H1 (cell line): ENCODE results near the gene EMX2. TPM values are rescaled to one million over a fixed set of nuclear protein-coding genes. Genes with fewer than 3 reads are reported as not detected.
A peak's percentile ranks its signal among the peaks of the same experiment; 100 is the strongest.

Experiments
- CTCF ChIA-PET: fragments of 300-600 bp; sonication (Branson Sonifier 250); formaldehyde crosslinking; loops from one replicate; lab custom pipeline; 2021; ENCODE audit not compliant: partially characterized antibody; lab: Charles Lee
- POLR2A ChIA-PET: fragments of 300-600 bp; sonication (Branson Sonifier 250); formaldehyde crosslinking; loops from one replicate; lab custom pipeline; 2021; ENCODE audit warnings: inconsistent platforms; ENCODE audit not compliant: partially characterized antibody; lab: Charles Lee
- DNase-seq, 2 experiments: peaks; one replicate each; pipeline versions ENCODE4 v3.0.0 to v3.0.0-alpha.2; 2010 to 2022; ENCODE audit warnings: low spot score in 2 of 2, low read depth in 1 of 2, mixed read lengths in 1 of 2
- FAIRE-seq: peaks from 2 replicates; lab custom pipeline; 2011; peaks lifted over from hg19 to GRCh38; lab: Jason Lieb, UNC
- H2AFZ ChIP-seq: 2 replicates; pipeline ENCODE4 v1.8.1; 2012; ENCODE audit warnings: low read length, inconsistent platforms
- H2AK5ac ChIP-seq: 2 replicates; pipeline ENCODE4 v1.6.1; 2013; ENCODE audit warnings: low read depth, low read length
- H2BK120ac ChIP-seq: replicated peaks from 2 replicates; pipeline ENCODE3; 2013; ENCODE audit warnings: low read depth, low read length, inconsistent platforms
- H2BK12ac ChIP-seq: 2 replicates; pipeline ENCODE4 v1.6.1; 2013; ENCODE audit warnings: low read depth, low read length
- H2BK15ac ChIP-seq: 2 replicates; pipeline ENCODE4 v1.6.1; 2013; ENCODE audit warnings: low read length
- H2BK20ac ChIP-seq: 2 replicates; pipeline ENCODE4 v1.6.1; 2013; ENCODE audit warnings: low read length
- H2BK5ac ChIP-seq: 2 replicates; pipeline ENCODE4 v1.6.1; 2013; ENCODE audit warnings: low read depth, low read length
- H3K14ac ChIP-seq: 2 replicates; pipeline ENCODE4 v1.6.1; 2013; ENCODE audit warnings: inconsistent platforms; ENCODE audit not compliant: insufficient read length
- H3K18ac ChIP-seq: 2 replicates; pipeline ENCODE4 v1.6.1; 2013; ENCODE audit warnings: low read length; ENCODE audit errors: extremely low read depth
- H3K23ac ChIP-seq: 2 replicates; pipeline ENCODE4 v1.6.1; 2013; ENCODE audit warnings: inconsistent platforms; ENCODE audit not compliant: insufficient read length
- H3K23me2 ChIP-seq: 2 replicates; pipeline ENCODE4 v1.6.1; 2013; ENCODE audit warnings: low read depth, low read length
- H3K27ac ChIP-seq: 2 replicates; pipeline ENCODE4 v1.6.1; 2011; ENCODE audit warnings: low read depth, low read length, inconsistent platforms
- H3K27me3 ChIP-seq, 4 experiments: replicated peaks in 1 of 4; 1 replicate in 1 of 4; 2 replicates in 3 of 4; pipeline versions ENCODE4 v1.6.1 to v1.8.1; 2011 to 2013; ENCODE audit warnings: low read length in 3 of 4, mild to moderate bottlenecking in 3 of 4, inconsistent platforms in 2 of 4, mixed read lengths in 2 of 4, moderate library complexity in 1 of 4; ENCODE audit not compliant: control insufficient read depth in 3 of 4, insufficient read depth in 3 of 4; ENCODE audit errors: extremely low read depth in 1 of 4
- H3K36me3 ChIP-seq, 4 experiments: 2 replicates each; pipeline versions ENCODE4 v1.6.1 to v1.8.1; 2011 to 2013; ENCODE audit warnings: mild to moderate bottlenecking in 4 of 4, low read length in 3 of 4, moderate library complexity in 2 of 4, control low read depth in 1 of 4, inconsistent platforms in 1 of 4; ENCODE audit not compliant: insufficient read depth in 4 of 4, control insufficient read depth in 2 of 4
- H3K4ac ChIP-seq: replicated peaks from 2 replicates; pipeline ENCODE3; 2013; ENCODE audit warnings: low read length, low read depth, mixed read lengths, inconsistent platforms; ENCODE audit not compliant: insufficient read length
- H3K4me1 ChIP-seq, 4 experiments: replicated peaks in 1 of 4; 1 replicate in 1 of 4; 2 replicates in 3 of 4; pipeline versions ENCODE4 v1.6.1 to v1.8.1; 2011 to 2013; ENCODE audit warnings: low read length in 3 of 4, inconsistent platforms in 2 of 4, mixed read lengths in 1 of 4; ENCODE audit not compliant: insufficient read depth in 4 of 4, control insufficient read depth in 3 of 4
- H3K4me2 ChIP-seq, 2 experiments: 2 replicates each; pipeline versions ENCODE4 v1.6.1 to v1.8.1; 2011 to 2013; ENCODE audit warnings: low read depth in 2 of 2, low read length in 2 of 2, control low read depth in 1 of 2, inconsistent platforms in 1 of 2, mild to moderate bottlenecking in 1 of 2; ENCODE audit not compliant: insufficient read depth in 1 of 2
- H3K4me3 ChIP-seq, 4 experiments: fragments of 200-600, 300-600 bp in 1 of 4; sonication (generic), shearing (Covaris generic), sonication (Bioruptor Twin) in 1 of 4; 2 replicates each; pipeline versions ENCODE4 v1.5.1 to v1.8.1; 2011 to 2016; ENCODE audit warnings: low read length in 4 of 4, low read depth in 3 of 4, control low read depth in 2 of 4, inconsistent platforms in 2 of 4, mild to moderate bottlenecking in 2 of 4, mixed read lengths in 1 of 4, moderate library complexity in 1 of 4; ENCODE audit not compliant: insufficient read depth in 2 of 4; ENCODE audit errors: extremely low read depth in 1 of 4
- H3K56ac ChIP-seq: replicated peaks from 2 replicates; pipeline ENCODE3; 2013; ENCODE audit warnings: low read depth, mild to moderate bottlenecking, mixed read lengths, low read length, inconsistent platforms; ENCODE audit not compliant: insufficient read length
- H3K79me1 ChIP-seq: 2 replicates; pipeline ENCODE4 v1.6.1; 2013; ENCODE audit warnings: low read depth, low read length, control low read depth
- H3K79me2 ChIP-seq, 2 experiments: 2 replicates each; pipeline versions ENCODE4 v1.6.1 to v1.8.1; 2012 to 2013; ENCODE audit warnings: low read length in 2 of 2, mild to moderate bottlenecking in 2 of 2, inconsistent platforms in 1 of 2; ENCODE audit not compliant: insufficient read depth in 2 of 2, control insufficient read depth in 1 of 2
- H3K9ac ChIP-seq, 4 experiments: replicated peaks in 1 of 4; 1 replicate in 1 of 4; 2 replicates in 3 of 4; pipeline versions ENCODE4 v1.6.1 to v1.8.1; 2011 to 2013; ENCODE audit warnings: low read depth in 3 of 4, low read length in 3 of 4, control low read depth in 2 of 4, mild to moderate bottlenecking in 2 of 4, moderate library complexity in 2 of 4, inconsistent platforms in 1 of 4; ENCODE audit errors: extremely low read depth in 1 of 4
- H3K9me3 ChIP-seq, 2 experiments: 2 replicates each; pipeline versions ENCODE4 v1.6.1 to v1.8.1; 2012 to 2013; ENCODE audit warnings: mild to moderate bottlenecking in 2 of 2, moderate library complexity in 2 of 2, control low read depth in 1 of 2, inconsistent platforms in 1 of 2, low read depth in 1 of 2, low read length in 1 of 2, mixed read lengths in 1 of 2; ENCODE audit not compliant: insufficient read depth in 2 of 2
- H4K20me1 ChIP-seq, 2 experiments: replicated peaks in 1 of 2; 2 replicates each; pipeline versions ENCODE3 to v1.8.1; 2011 to 2013; ENCODE audit warnings: inconsistent platforms in 2 of 2, low read length in 2 of 2, mild to moderate bottlenecking in 1 of 2; ENCODE audit not compliant: insufficient read depth in 2 of 2, control insufficient read depth in 1 of 2
- H4K5ac ChIP-seq: 2 replicates; pipeline ENCODE4 v1.6.1; 2013; ENCODE audit warnings: low read length, low read depth, mixed read lengths, inconsistent platforms; ENCODE audit not compliant: insufficient read length
- H4K8ac ChIP-seq: 2 replicates; pipeline ENCODE4 v1.8.0; 2013; ENCODE audit warnings: mild to moderate bottlenecking, moderate library complexity, low read length, inconsistent platforms; ENCODE audit not compliant: insufficient read depth; ENCODE audit errors: extremely low read depth
- H4K91ac ChIP-seq: replicated peaks from 2 replicates; pipeline ENCODE3; 2013; ENCODE audit warnings: low read length, mixed read lengths, inconsistent platforms; ENCODE audit not compliant: insufficient read length
- BACH1 ChIP-seq: IDR thresholded peaks from 2 replicates; pipeline ENCODE4 v1.6.1; 2012; ENCODE audit warnings: low read length, improper control_type of control experiment
- HDAC2 ChIP-seq, 2 experiments: fragments of 300-600 bp in 1 of 2; sonication (generic) in 1 of 2; IDR thresholded peaks; 2 replicates each; pipeline ENCODE4 v1.6.1; 2011 to 2012; ENCODE audit warnings: low read depth in 2 of 2, low read length in 2 of 2, mild to moderate bottlenecking in 2 of 2, moderate library complexity in 2 of 2, borderline replicate concordance in 1 of 2, inconsistent platforms in 1 of 2
- KDM4A ChIP-seq: IDR thresholded peaks from one replicate; pipeline ENCODE4 v1.7.1; 2012; ENCODE audit warnings: low read depth, mild to moderate bottlenecking, moderate library complexity, low read length, inconsistent platforms; ENCODE audit not compliant: severe bottlenecking
- RAD21 ChIP-seq, 2 experiments: IDR thresholded peaks in 1 of 2; conservative IDR thresholded peaks in 1 of 2; 2 replicates each; pipeline ENCODE4 v1.6.1; 2011; ENCODE audit warnings: low read depth in 2 of 2, low read length in 2 of 2, improper control_type of control experiment in 1 of 2, inconsistent platforms in 1 of 2, mild to moderate bottlenecking in 1 of 2, moderate library complexity in 1 of 2
- WGBS, 2 experiments: shearing (Covaris generic) in 1 of 2; methylation state at CpG; one replicate each; pipeline versions ENCODE4 v1.1.6 to v1.1.7; 2013 to 2015; ENCODE audit warnings: low lambda C conversion rate in 2 of 2, mixed read lengths in 2 of 2, inconsistent platforms in 1 of 2, low coverage in 1 of 2, missing lambda C conversion rate in 1 of 2; ENCODE audit not compliant: insufficient replicate concordance in 2 of 2, insufficient coverage in 1 of 2, insufficient read length in 1 of 2; ENCODE audit errors: extremely low coverage in 1 of 2, missing lambda C conversion rate in 1 of 2; 5-methylcytosine and 5-hydroxymethylcytosine counted together
- polyA plus RNA-seq, 7 experiments: library from polyadenylated mRNA; depleted of rRNA in 3 of 7; stranded (reverse) in 5 of 7; unstranded in 2 of 7; fragments of >200 nt in 5 of 7; fragments of 200-250 nt in 2 of 7; gene quantifications; 1 replicate in 5 of 7; 2 replicates in 1 of 7; 4 replicates in 1 of 7; pipeline versions ENCODE4 v1.2.1 to v1.2.3, GENCODE V29; 2011 to 2013; ENCODE audit warnings: missing spikeins in 2 of 7, mixed read lengths in 2 of 7
- total RNA-seq: library from RNA; stranded (reverse); fragmentation: NEBNext Ultra II Directional; extraction: Animal tissue kit (Norgen Biotek cat#: 25700); gene quantifications from 2 replicates; pipeline ENCODE4 v1.2.1, GENCODE V29; 2021
- TF ChIP-seq, protein P1 (sequence below), 3 experiments: IDR thresholded peaks; 1 replicate in 2 of 3; 2 replicates in 1 of 3; pipeline versions ENCODE4 v1.5.1 to v1.6.1; 2011; ENCODE audit warnings: low read length in 3 of 3, mild to moderate bottlenecking in 3 of 3, inconsistent platforms in 2 of 3, low read depth in 1 of 3, moderate library complexity in 1 of 3; ENCODE audit not compliant: insufficient read depth in 1 of 3; ENCODE audit errors: control extremely low read depth in 1 of 3

The EMX2 gene
- total and polyA plus RNA-seq, 2 of the 8 experiments (the other 6 are each of a cell fraction or from before 2014, with no cell fraction given) = not detected

DNA sequence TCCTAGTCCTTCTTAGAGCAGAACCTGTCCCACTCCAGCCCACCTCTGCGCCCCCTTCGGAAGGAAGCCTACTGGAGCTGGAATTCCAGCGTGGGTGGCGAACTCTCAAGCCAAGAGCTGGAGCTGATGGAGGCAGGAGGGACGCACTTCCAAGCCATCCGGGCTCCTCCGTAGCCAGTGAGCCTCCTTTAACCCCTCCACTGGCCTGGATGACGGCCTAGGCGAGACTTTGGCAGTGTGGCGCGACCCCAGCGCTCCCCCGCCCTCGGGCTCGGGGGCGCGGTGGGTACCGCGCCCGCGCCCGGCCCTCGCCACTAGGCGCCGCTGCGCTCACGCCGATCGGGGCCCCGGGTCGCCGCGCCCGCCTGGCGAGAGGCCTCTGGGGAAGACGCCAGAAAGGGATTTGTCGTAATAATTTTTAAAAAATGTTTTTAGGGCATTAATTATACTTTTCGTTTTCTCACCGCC is 5.1 kb upstream of the EMX2 start:
- H3K23ac ChIP-seq = no peak overlapping the region
- no peak overlapping the region for H4K91ac ChIP-seq
- H4K20me1 ChIP-seq = peaks cover 39 to 49% of the 10 kb centered on the region in 2 experiments
- ChIA-PET POLR2A (interaction anchor here (1.3 kb wide), 1 partner anchor 10 kb away, joined by 3 read pairs; no protein-coding TSS in a partner anchor), CTCF (interaction anchor here (0.7 to 7.6 kb wide), 40 partner anchors 10 to 887 kb away, joined by 3 to 84 read pairs (median 4); no protein-coding TSS in a partner anchor)
- H4K8ac ChIP-seq = no peak overlapping the region; the same call in 1 of the 2 replicates
- H3K36me3 ChIP-seq = peaks cover 0 to 14% (median 0%) of the 10 kb centered on the region in 4 experiments; a peak in 1 of 8 replicates
- H3K4me1 ChIP-seq = peaks cover 0 to 38% (median 17%) of the 10 kb centered on the region in 4 experiments; a peak in 6 of 7 replicates
- no peak overlapping the region for H2BK5ac ChIP-seq
- H3K23me2 ChIP-seq = peaks cover 2% of the 10 kb centered on the region; the same call in 1 of the 2 replicates
- peak overlapping the region; percentile 49 to 76 for H3K4me2 ChIP-seq
- no peak overlapping the region for H2BK15ac ChIP-seq
- no peak overlapping the region for H3K4ac ChIP-seq
- H3K79me1 ChIP-seq = no peaks in the 10 kb centered on the region
- H3K4me3 ChIP-seq = peak overlapping the region in 2 of 4 experiments; percentile 14 to 50; a peak in 2 of 8 replicates
- no peaks in the 10 kb centered on the region for H3K9me3 ChIP-seq
- no peak overlapping the region for H2AFZ ChIP-seq
- TF ChIP-seq RAD21 (IDR thresholded peaks at IDR 0.05 in 1 of 2, conservative IDR thresholded peaks at IDR 0.05 in 1 of 2; ENCODE audit: low read depth in 2 of 2, low read length in 2 of 2) (peak; percentile 63 to 89), KDM4A (no peak), BACH1 (peak; percentile 74), HDAC2 (IDR thresholded peaks at IDR 0.05; ENCODE audit: borderline replicate concordance in 1 of 2, low read depth in 2 of 2, low read length in 2 of 2) (peak in 1 of 2 experiments; percentile 78; a peak in 1 of 4 replicates)
- TF ChIP-seq, protein P1, sequence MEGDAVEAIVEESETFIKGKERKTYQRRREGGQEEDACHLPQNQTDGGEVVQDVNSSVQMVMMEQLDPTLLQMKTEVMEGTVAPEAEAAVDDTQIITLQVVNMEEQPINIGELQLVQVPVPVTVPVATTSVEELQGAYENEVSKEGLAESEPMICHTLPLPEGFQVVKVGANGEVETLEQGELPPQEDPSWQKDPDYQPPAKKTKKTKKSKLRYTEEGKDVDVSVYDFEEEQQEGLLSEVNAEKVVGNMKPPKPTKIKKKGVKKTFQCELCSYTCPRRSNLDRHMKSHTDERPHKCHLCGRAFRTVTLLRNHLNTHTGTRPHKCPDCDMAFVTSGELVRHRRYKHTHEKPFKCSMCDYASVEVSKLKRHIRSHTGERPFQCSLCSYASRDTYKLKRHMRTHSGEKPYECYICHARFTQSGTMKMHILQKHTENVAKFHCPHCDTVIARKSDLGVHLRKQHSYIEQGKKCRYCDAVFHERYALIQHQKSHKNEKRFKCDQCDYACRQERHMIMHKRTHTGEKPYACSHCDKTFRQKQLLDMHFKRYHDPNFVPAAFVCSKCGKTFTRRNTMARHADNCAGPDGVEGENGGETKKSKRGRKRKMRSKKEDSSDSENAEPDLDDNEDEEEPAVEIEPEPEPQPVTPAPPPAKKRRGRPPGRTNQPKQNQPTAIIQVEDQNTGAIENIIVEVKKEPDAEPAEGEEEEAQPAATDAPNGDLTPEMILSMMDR (IDR thresholded peaks at IDR 0.05; ENCODE audit: control extremely low read depth in 1 of 3, insufficient read depth in 1 of 3, low read depth in 1 of 3, low read length in 3 of 3) = peak; percentile 58 to 81 (median 69)
- peaks cover 96 to 100% (median 98%) of the 10 kb centered on the region in 4 experiments for H3K27me3 ChIP-seq
- H3K56ac ChIP-seq = no peak overlapping the region
- H3K9ac ChIP-seq = no peak overlapping the region
- FAIRE-seq (no peak), DNase-seq (no peak)
- 4% methylated on average over 35 of the region's 39 CpGs; no CpG with 5 or more reads in 1 of the 2 experiments for WGBS, 2 experiments
- H3K14ac ChIP-seq = no peak overlapping the region
- no peaks in the 10 kb centered on the region for H3K79me2 ChIP-seq
- no peak overlapping the region for H2BK120ac ChIP-seq
- H3K27ac ChIP-seq = no peak overlapping the region
- no peak overlapping the region for H2BK20ac ChIP-seq
- H4K5ac ChIP-seq = no peak overlapping the region
- H3K18ac ChIP-seq = no peak overlapping the region
- H2AK5ac ChIP-seq = no peak overlapping the region
- no peak overlapping the region for H2BK12ac ChIP-seq
